Dermis microvascular lymphatic vessel endothelial cell (primary cell): ENCODE measurements around the gene FGF14. TPM values are rescaled to one million over a fixed set of nuclear protein-coding genes. Genes with fewer than 3 reads are reported as not detected.
A peak's percentile ranks its signal among the peaks of the same experiment; 100 is the strongest.
"Not testable (repeated sequence)": the region's sequence is repeated elsewhere in the genome, so short reads cannot be mapped to it uniquely, and the experiment has no call there.

Experiments
- DNase-seq, 2 donors: peaks; one replicate each; pipeline versions ENCODE4 v3.0.0 to v3.0.0-alpha.2; 2010; ENCODE audit warnings: low read depth in 2 of 2
- total RNA-seq: library from RNA; depleted of rRNA; stranded (reverse); fragments of >200 nt; gene quantifications from 2 replicates; pipeline ENCODE4 v1.2.1, GENCODE V29; 2014

The FGF14 gene
- total RNA-seq, 1 donor from 2014 or later: 2.4 TPM

- DNase-seq: peak; percentile 1 to 21
Observed at GRCh38 chr13:102195566-102196462, 206.0 kb downstream of the FGF14 start.

GRCh38 chr13:102192858-102193257 is 209.0 kb downstream of the FGF14 start:
- DNase-seq: no peak

- no peak for DNase-seq
Observed at GRCh38 chr13:102191951-102192502, 209.8 kb downstream of the FGF14 start.

- no peak for DNase-seq
Observed at GRCh38 chr13:102190930-102191329, 210.9 kb downstream of the FGF14 start.

GRCh38 chr13:102187313-102187712 is 214.5 kb downstream of the FGF14 start:
- DNase-seq: no peak

- DNase-seq: no peak
Observed at GRCh38 chr13:102185375-102185984, 216.4 kb downstream of the FGF14 start.

- no peak for DNase-seq
Observed at GRCh38 chr13:102183509-102184182, 218.2 kb downstream of the FGF14 start.

GRCh38 chr13:102182170-102182569 is 219.7 kb downstream of the FGF14 start:
- no peak for DNase-seq

- no peak for DNase-seq
Observed at GRCh38 chr13:102177431-102177830, 224.4 kb downstream of the FGF14 start.

- DNase-seq: no peak
Observed at GRCh38 chr13:102176846-102177245, 225.0 kb downstream of the FGF14 start.

GRCh38 chr13:102172406-102172805 is 229.4 kb downstream of the FGF14 start:
- no peak for DNase-seq

- DNase-seq: no peak
Observed at GRCh38 chr13:102170305-102170704, 231.5 kb downstream of the FGF14 start.

GRCh38 chr13:102169471-102170015 is 232.3 kb downstream of the FGF14 start:
- DNase-seq: no peak

GRCh38 chr13:102152790-102153189 is 249.1 kb downstream of the FGF14 start:
- DNase-seq: no peak

- DNase-seq: no peak
Observed at GRCh38 chr13:102147353-102147752, 254.5 kb downstream of the FGF14 start.

- no peak for DNase-seq
Observed at GRCh38 chr13:102145750-102146149, 256.1 kb downstream of the FGF14 start.

GRCh38 chr13:102142473-102142826 is 259.4 kb downstream of the FGF14 start:
- DNase-seq: no peak

- DNase-seq: peak; percentile 9 to 12
Observed at GRCh38 chr13:102141625-102142472, 260.0 kb downstream of the FGF14 start.

GRCh38 chr13:102139626-102140025 is 262.2 kb downstream of the FGF14 start:
- no peak for DNase-seq

GRCh38 chr13:102138635-102139190 is 263.1 kb downstream of the FGF14 start:
- no peak for DNase-seq

- DNase-seq: not testable (repeated sequence)
Observed at GRCh38 chr13:102137904-102138303, 263.9 kb downstream of the FGF14 start.
